ACC112 (cell line): ENCODE measurements around the gene GSC2.

Source experiments
- H2AFZ ChIP-seq: fragments of 200-600 bp; sonication (generic); one replicate; pipeline ENCODE4 v1.6.0; 2017; ENCODE audit warnings: antibody characterized with exemption, low read length; ENCODE audit not compliant: unreplicated experiment
- H3K27ac ChIP-seq: fragments of 200-600 bp; sonication (generic); 2 replicates; pipeline ENCODE4 v1.5.1; 2014; ENCODE audit warnings: low read depth, mild to moderate bottlenecking, antibody characterized with exemption, low read length, moderate library complexity
- H3K27me3 ChIP-seq: fragments of 200-600 bp; sonication (generic); 2 replicates; pipeline ENCODE4 v1.6.1; 2014; ENCODE audit warnings: mild to moderate bottlenecking, antibody characterized with exemption, low read length, moderate library complexity, mixed read lengths; ENCODE audit not compliant: insufficient read depth
- H3K36me3 ChIP-seq: fragments of 200-600 bp; sonication (generic); 2 replicates; pipeline ENCODE4 v1.6.1; 2016; ENCODE audit warnings: mild to moderate bottlenecking, antibody characterized with exemption, low read length, moderate library complexity, mixed read lengths; ENCODE audit not compliant: insufficient read depth
- H3K4me1 ChIP-seq: fragments of 200-600 bp; sonication (generic); one replicate; pipeline ENCODE4 v1.6.1; 2016; ENCODE audit warnings: low read length, mixed read lengths; ENCODE audit not compliant: insufficient read depth, unreplicated experiment, control insufficient read depth
- H3K4me3 ChIP-seq: fragments of 200-600 bp; sonication (generic); 2 replicates; pipeline ENCODE4 v1.5.1; 2014; ENCODE audit warnings: mild to moderate bottlenecking, low read depth, low read length
- H3K79me2 ChIP-seq: fragments of 200-600 bp; sonication (generic); one replicate; pipeline ENCODE4 v1.6.0; 2016; ENCODE audit warnings: low read length; ENCODE audit not compliant: control insufficient read depth, unreplicated experiment, insufficient read depth

The GSC2 gene

GRCh38 chr22:19137384-19138216 is 12.5 kb downstream of the GSC2 start:
- Histone ChIP-seq H2AFZ (no peak overlapping the region), H3K27ac (no peak overlapping the region), H3K4me1 (no peaks in the 10 kb centered on the region), H3K79me2 (no peaks in the 10 kb centered on the region), H3K36me3 (no peaks in the 10 kb centered on the region), H3K27me3 (no peaks in the 10 kb centered on the region), H3K4me3 (no peak overlapping the region)

GRCh38 chr22:19136915-19137314 is 13.2 kb downstream of the GSC2 start:
- H2AFZ ChIP-seq, result no peak overlapping the region

GRCh38 chr22:19134874-19135273 is 15.2 kb downstream of the GSC2 start:
- H3K4me1 ChIP-seq, result no peaks in the 10 kb centered on the region
- H3K79me2 ChIP-seq, result no peaks in the 10 kb centered on the region
- no peaks in the 10 kb centered on the region for H3K36me3 ChIP-seq
- no peak overlapping the region for H3K4me3 ChIP-seq
- no peak overlapping the region for H2AFZ ChIP-seq
- H3K27ac ChIP-seq, result no peak overlapping the region
- H3K27me3 ChIP-seq, result no peaks in the 10 kb centered on the region

More at GRCh38 chr22:19136915-19137314, 13.2 kb downstream of the GSC2 start:
- H3K4me1 ChIP-seq, result no peaks in the 10 kb centered on the region
- no peaks in the 10 kb centered on the region for H3K36me3 ChIP-seq
- H3K4me3 ChIP-seq, result no peak overlapping the region
- no peaks in the 10 kb centered on the region for H3K79me2 ChIP-seq
- H3K27me3 ChIP-seq, result no peaks in the 10 kb centered on the region
- H3K27ac ChIP-seq, result no peak overlapping the region

GRCh38 chr22:19134176-19134831 is 15.8 kb downstream of the GSC2 start:
- Histone ChIP-seq H3K79me2 (no peaks in the 10 kb centered on the region), H3K4me3 (no peak overlapping the region), H3K4me1 (no peaks in the 10 kb centered on the region), H3K27me3 (no peaks in the 10 kb centered on the region), H2AFZ (no peak overlapping the region), H3K36me3 (no peaks in the 10 kb centered on the region), H3K27ac (no peak overlapping the region)

GRCh38 chr22:19133561-19133960 is 16.5 kb downstream of the GSC2 start:
- Histone ChIP-seq H3K79me2 (no peaks in the 10 kb centered on the region), H2AFZ (no peak overlapping the region), H3K27ac (no peak overlapping the region), H3K36me3 (no peaks in the 10 kb centered on the region), H3K27me3 (no peaks in the 10 kb centered on the region), H3K4me1 (no peaks in the 10 kb centered on the region), H3K4me3 (no peak overlapping the region)

- H2AFZ ChIP-seq, result no peak overlapping the region
- H3K79me2 ChIP-seq, result no peaks in the 10 kb centered on the region
- H3K27me3 ChIP-seq, result no peaks in the 10 kb centered on the region
- H3K4me3 ChIP-seq, result no peak overlapping the region
- no peak overlapping the region for H3K27ac ChIP-seq
- no peaks in the 10 kb centered on the region for H3K4me1 ChIP-seq
- no peaks in the 10 kb centered on the region for H3K36me3 ChIP-seq
These were observed 17.2 kb downstream of the GSC2 start for GRCh38 chr22:19132693-19133400.

- no peak overlapping the region for H3K4me3 ChIP-seq
- no peaks in the 10 kb centered on the region for H3K27me3 ChIP-seq
- no peak overlapping the region for H3K27ac ChIP-seq
- no peaks in the 10 kb centered on the region for H3K79me2 ChIP-seq
- no peak overlapping the region for H2AFZ ChIP-seq
- no peaks in the 10 kb centered on the region for H3K36me3 ChIP-seq
- H3K4me1 ChIP-seq, result no peaks in the 10 kb centered on the region
These were observed 17.9 kb downstream of the GSC2 start for GRCh38 chr22:19132153-19132552.

- no peak overlapping the region for H3K27ac ChIP-seq
- H3K4me1 ChIP-seq, result no peaks in the 10 kb centered on the region
- H3K4me3 ChIP-seq, result no peak overlapping the region
- no peaks in the 10 kb centered on the region for H3K27me3 ChIP-seq
- no peaks in the 10 kb centered on the region for H3K79me2 ChIP-seq
- H3K36me3 ChIP-seq, result no peaks in the 10 kb centered on the region
- H2AFZ ChIP-seq, result no peak overlapping the region
These were observed 18.4 kb downstream of the GSC2 start for GRCh38 chr22:19131685-19132015.

GRCh38 chr22:19130959-19131684 is 19.0 kb downstream of the GSC2 start, which contains the start of gene TSSK2:
TSS of gene TSSK2 (plus strand) at chr22:19131308. CDS start at chr22:19131400, 92 bp downstream.
- Histone ChIP-seq H3K4me1 (no peaks in the 10 kb centered on the region), H3K36me3 (no peaks in the 10 kb centered on the region), H3K79me2 (no peaks in the 10 kb centered on the region), H3K27ac (no peak within 1 kb of the TSS), H3K27me3 (no peaks in the 10 kb centered on the region), H3K4me3 (no peak within 1 kb of the TSS), H2AFZ (no peak within 1 kb of the TSS)

- Histone ChIP-seq H3K27ac (no peak overlapping the region), H2AFZ (no peak overlapping the region), H3K4me1 (no peaks in the 10 kb centered on the region)
These were observed 20.2 kb downstream of the GSC2 start for GRCh38 chr22:19129871-19130270.

More at GRCh38 chr22:19129871-19130270, 20.2 kb downstream of the GSC2 start:
- H3K4me3 ChIP-seq, result no peak overlapping the region
- H3K79me2 ChIP-seq, result no peaks in the 10 kb centered on the region
- H3K27me3 ChIP-seq, result no peaks in the 10 kb centered on the region
- no peaks in the 10 kb centered on the region for H3K36me3 ChIP-seq
